Adrenal gland (tissue), 12 donors: Measurements from ENCODE around the gene RNF223. TPM values are rescaled to one million over a fixed set of nuclear protein-coding genes. Genes with fewer than 3 reads are reported as not detected.

Source experiments
- DNase-seq, 7 donors: peaks; one replicate each; pipeline ENCODE4 v3.0.0-alpha.2; 2019 to 2020
- H3K27ac ChIP-seq, 5 donors: fragments of 200-600 bp; sonication (generic) in 4 of 5; 1 replicate in 3 of 5; 2 replicates in 2 of 5; pipeline versions ENCODE4 v1.5.1 to v1.8.0; 2016 to 2020; ENCODE audit warnings: mild to moderate bottlenecking in 1 of 5
- H3K27me3 ChIP-seq: fragments of 200-600 bp; 2 replicates; pipeline ENCODE4 v1.8.0; 2021
- H3K36me3 ChIP-seq, 2 donors: fragments of 200-600 bp; replicated peaks in 1 of 2; 1 replicate in 1 of 2; 2 replicates in 1 of 2; pipeline versions ENCODE4 v1.5.1 to v1.8.0; 2018 to 2022
- H3K4me1 ChIP-seq, 2 donors: fragments of 200-600 bp; replicated peaks in 1 of 2; 1 replicate in 1 of 2; 2 replicates in 1 of 2; pipeline versions ENCODE4 v1.5.1 to v1.8.0; 2018 to 2021
- H3K4me3 ChIP-seq, 4 donors: fragments of 200-600 bp; sonication (generic) in 3 of 4; one replicate each; pipeline ENCODE4 v1.5.1; 2016 to 2018
- H3K9me3 ChIP-seq, 3 donors: fragments of 200-600 bp; sonication (generic) in 1 of 3; replicated peaks in 1 of 3; 1 replicate in 2 of 3; 2 replicates in 1 of 3; pipeline versions ENCODE4 v1.5.1 to v1.8.0; 2016 to 2021
- POLR2A ChIP-seq, 2 donors: fragments of 450-650 bp; IDR thresholded peaks; one replicate each; pipeline ENCODE4 v1.6.1; 2017; ENCODE audit warnings: antibody characterized with exemption in 2 of 2, mild to moderate bottlenecking in 2 of 2, moderate library complexity in 1 of 2
- WGBS, 4 donors: extraction: QIAGEN DNeasy Blood & Tissue Kit in 2 of 4; methylation state at CpG; one replicate each; pipeline versions ENCODE4 v1.1.5 to v1.1.7; 2013 to 2017; 5-methylcytosine and 5-hydroxymethylcytosine counted together
- intact Hi-C, 2 donors: fragments of 100-400 bp; cut with DNase I; formaldehyde crosslinking; loops; one replicate each; pipeline versions ENCODE4 v1.14.1 to v1.15.0; 2022 to 2023
- polyA plus RNA-seq, 3 donors: library from polyadenylated mRNA; stranded (reverse); fragments of 200-250 nt in 2 of 3; fragments of 350-450 nt in 1 of 3; fragmentation: Illumina TruSeq in 1 of 3; extraction: RNeasy Lipid Tissue Mini Kit (QIAGEN cat#74804) in 1 of 3; gene quantifications; one replicate each; pipeline ENCODE4 v1.2.3, GENCODE V29; 2013 to 2014
- total RNA-seq, 9 donors: library from RNA; depleted of rRNA in 4 of 9; stranded (reverse); fragments of >200 nt in 4 of 9; fragments of 120-200 nt in 1 of 9; fragmentation: NEBNext Ultra II Directional in 1 of 9; extraction: Animal tissue kit (Norgen Biotek cat#: 25700) in 1 of 9; gene quantifications; one replicate each; pipeline versions ENCODE4 v1.1.0 to v1.2.4, GENCODE V29; 2013 to 2023
- TF ChIP-seq, protein P1 (sequence below), 6 experiments: fragments of 450-650 bp in 4 of 6; fragments of 200-600 bp in 2 of 6; sonication (generic) in 1 of 6; IDR thresholded peaks; 1 replicate in 5 of 6; 2 replicates in 1 of 6; pipeline versions ENCODE4 v1.5.1 to v1.8.0; 2016 to 2021; ENCODE audit warnings: antibody characterized with exemption in 6 of 6, mild to moderate bottlenecking in 2 of 6, moderate library complexity in 1 of 6
- donor health status: healthy with polysubstance abuse.
- donor health status: Bipolar disorder and iron deficiency.
- donor health status: DM: yes; HTN: yes; CAD: no.
- donor health status: DM: no; HTN: no; CAD: no.
- donor health status: DM: no; HTN: no; CAD: no.
- donor health status: DM: yes; HTN: yes; CAD: no.

The RNF223 gene
- total and polyA plus RNA-seq, 12 donors: 0.03 TPM; not detected in 11

DNA sequence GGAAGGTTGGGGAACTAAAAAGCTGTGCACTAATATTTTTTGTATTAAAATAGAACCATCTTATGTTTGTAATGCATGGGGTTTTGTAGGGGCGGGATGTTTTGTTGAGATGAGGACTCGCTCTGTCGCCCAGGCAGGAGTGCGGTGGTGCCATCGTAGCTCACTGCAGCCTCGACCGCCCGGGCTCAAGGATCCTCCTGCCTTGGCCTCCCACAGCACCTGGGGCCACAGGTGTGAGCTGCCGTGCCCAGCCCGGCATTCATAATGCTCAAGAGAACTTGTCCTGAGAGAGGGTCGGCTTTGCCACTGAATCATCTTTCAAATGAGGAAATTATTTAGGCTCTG is 44.7 kb upstream of the RNF223 start:
- Histone ChIP-seq H3K36me3 (no peaks in the 10 kb centered on the region), H3K27ac (no peak overlapping the region), H3K9me3 (no peaks in the 10 kb centered on the region), H3K4me1 (peaks cover 5 to 6% of the 10 kb centered on the region in 2 donors), H3K27me3 (no peaks in the 10 kb centered on the region), H3K4me3 (no peak overlapping the region)
- TF ChIP-seq POLR2A (IDR thresholded peaks at IDR 0.05): no peak
- TF ChIP-seq, protein P1, sequence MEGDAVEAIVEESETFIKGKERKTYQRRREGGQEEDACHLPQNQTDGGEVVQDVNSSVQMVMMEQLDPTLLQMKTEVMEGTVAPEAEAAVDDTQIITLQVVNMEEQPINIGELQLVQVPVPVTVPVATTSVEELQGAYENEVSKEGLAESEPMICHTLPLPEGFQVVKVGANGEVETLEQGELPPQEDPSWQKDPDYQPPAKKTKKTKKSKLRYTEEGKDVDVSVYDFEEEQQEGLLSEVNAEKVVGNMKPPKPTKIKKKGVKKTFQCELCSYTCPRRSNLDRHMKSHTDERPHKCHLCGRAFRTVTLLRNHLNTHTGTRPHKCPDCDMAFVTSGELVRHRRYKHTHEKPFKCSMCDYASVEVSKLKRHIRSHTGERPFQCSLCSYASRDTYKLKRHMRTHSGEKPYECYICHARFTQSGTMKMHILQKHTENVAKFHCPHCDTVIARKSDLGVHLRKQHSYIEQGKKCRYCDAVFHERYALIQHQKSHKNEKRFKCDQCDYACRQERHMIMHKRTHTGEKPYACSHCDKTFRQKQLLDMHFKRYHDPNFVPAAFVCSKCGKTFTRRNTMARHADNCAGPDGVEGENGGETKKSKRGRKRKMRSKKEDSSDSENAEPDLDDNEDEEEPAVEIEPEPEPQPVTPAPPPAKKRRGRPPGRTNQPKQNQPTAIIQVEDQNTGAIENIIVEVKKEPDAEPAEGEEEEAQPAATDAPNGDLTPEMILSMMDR (IDR thresholded peaks at IDR 0.05): no peak
- intact Hi-C loops: no loop called here
- DNase-seq: no peak
- 73 to 83% (median 80%) methylated on average over 11 of the region's 11 CpGs for WGBS, 4 donors

GRCh38 chr1:1118011-1118875 is 44.1 kb upstream of the RNF223 start:
- Histone ChIP-seq H3K9me3 (no peaks in the 10 kb centered on the region), H3K27me3 (no peaks in the 10 kb centered on the region), H3K4me3 (no peak overlapping the region), H3K36me3 (no peaks in the 10 kb centered on the region), H3K4me1 (peaks cover 5 to 6% of the 10 kb centered on the region in 2 donors), H3K27ac (no peak overlapping the region)
- 66 to 83% (median 76%) methylated on average over 22 to 33 of the region's 33 CpGs for WGBS, 4 donors
- intact Hi-C loops: no loop called here
- TF ChIP-seq POLR2A (IDR thresholded peaks at IDR 0.05): no peak
- TF ChIP-seq, protein P1 (IDR thresholded peaks at IDR 0.05): no peak
- peak in 1 of 7 donors; percentile 22 for DNase-seq

GRCh38 chr1:1117469-1117831 is 43.3 kb upstream of the RNF223 start:
- DNase-seq: no peak
- no peaks in the 10 kb centered on the region for H3K27me3 ChIP-seq
- no peak for TF ChIP-seq POLR2A (IDR thresholded peaks at IDR 0.05)
- TF ChIP-seq, protein P1 (IDR thresholded peaks at IDR 0.05): no peak
- no peaks in the 10 kb centered on the region for H3K9me3 ChIP-seq
- no peak overlapping the region for H3K4me3 ChIP-seq
- H3K4me1 ChIP-seq: peaks cover 5 to 6% of the 10 kb centered on the region in 2 donors
- WGBS, 4 donors: 72 to 87% (median 80%) methylated on average over 12 to 20 of the region's 20 CpGs
- no peaks in the 10 kb centered on the region for H3K36me3 ChIP-seq
- no peak overlapping the region for H3K27ac ChIP-seq
- intact Hi-C loops: no loop called here

GRCh38 chr1:1116701-1117468 is 42.8 kb upstream of the RNF223 start:
- no peak overlapping the region for H3K27ac ChIP-seq
- WGBS, 4 donors: 9 to 34% (median 12%) methylated on average over 4 to 47 of the region's 47 CpGs
- peak overlapping the region in 1 of 4 donors; percentile 96 for H3K4me3 ChIP-seq
- DNase-seq: peak in 4 of 7 donors; percentile 19 to 36 (median 22)
- H3K27me3 ChIP-seq: no peaks in the 10 kb centered on the region
- H3K4me1 ChIP-seq: peaks cover under 1 to 5% of the 10 kb centered on the region in 2 donors
- H3K36me3 ChIP-seq: no peaks in the 10 kb centered on the region
- no peaks in the 10 kb centered on the region for H3K9me3 ChIP-seq
- intact Hi-C loops: no loop called here
- no peak for TF ChIP-seq POLR2A (IDR thresholded peaks at IDR 0.05)
- TF ChIP-seq, protein P1 (IDR thresholded peaks at IDR 0.05): no peak
